NCI-H2171 (cell line): ENCODE data around the gene POMGNT2.

Experiments used
- DNase-seq: peaks from one replicate; lab custom pipeline; 2025; lab: John Stamatoyannopoulos, UW

Gene POMGNT2

GRCh38 chr3:43105596-43106292 is at the start of gene POMGNT2:
POMGNT2 (minus strand) TSS chr3:43106079; CDS start chr3:43081431, 24,648 bp downstream.
- peak; percentile 59 for DNase-seq

GRCh38 chr3:43154980-43155379 is 49.1 kb upstream of the POMGNT2 start:
- DNase-seq, result no peak

- DNase-seq, result no peak
Measured at GRCh38 chr3:43153216-43154083, 47.6 kb upstream of the POMGNT2 start.

GRCh38 chr3:43152649-43153048 is 46.8 kb upstream of the POMGNT2 start:
- no peak for DNase-seq

GRCh38 chr3:43148033-43148432 is 42.2 kb upstream of the POMGNT2 start:
- no peak for DNase-seq

- no peak for DNase-seq
Measured at GRCh38 chr3:43146599-43146998, 40.7 kb upstream of the POMGNT2 start.

- no peak for DNase-seq
Measured at GRCh38 chr3:43144761-43145490, 39.0 kb upstream of the POMGNT2 start.

GRCh38 chr3:43142472-43142871 is 36.6 kb upstream of the POMGNT2 start:
- DNase-seq, result no peak

- no peak for DNase-seq
Measured at GRCh38 chr3:43138488-43139231, 32.8 kb upstream of the POMGNT2 start.

- DNase-seq, result no peak
Measured at GRCh38 chr3:43132870-43133636, 27.2 kb upstream of the POMGNT2 start.

- DNase-seq, result no peak
Measured at GRCh38 chr3:43132193-43132592, 26.3 kb upstream of the POMGNT2 start.

- DNase-seq, result no peak
Measured at GRCh38 chr3:43128464-43128863, 22.6 kb upstream of the POMGNT2 start.

- DNase-seq, result no peak
Measured at GRCh38 chr3:43126536-43126935, 20.7 kb upstream of the POMGNT2 start.

GRCh38 chr3:43123895-43124294 is 18.0 kb upstream of the POMGNT2 start:
- no peak for DNase-seq

GRCh38 chr3:43120937-43121336 is 15.1 kb upstream of the POMGNT2 start:
- no peak for DNase-seq

GRCh38 chr3:43117257-43117656 is 11.4 kb upstream of the POMGNT2 start:
- DNase-seq, result no peak

GRCh38 chr3:43113671-43114070 is 7.8 kb upstream of the POMGNT2 start:
- DNase-seq, result no peak

- DNase-seq, result no peak
Measured at GRCh38 chr3:43106293-43106628, 382 bp upstream of the POMGNT2 start.

GRCh38 chr3:43104660-43105595 is 951 bp downstream of the POMGNT2 start:
- DNase-seq, result no peak

GRCh38 chr3:43104039-43104438 is 1.8 kb downstream of the POMGNT2 start:
- no peak for DNase-seq
